GM12878 (cell line): ENCODE measurements around the gene NPBWR2. TPM values are rescaled to one million over a fixed set of nuclear protein-coding genes. Genes with fewer than 3 reads are reported as not detected.

Experiments used
- ATAC-seq: fragments of 200-7000 bp; cut with Tn5 transposase; 3 replicates; pipeline ENCODE4 v1.9.1; 2020; ENCODE audit warnings: mild to moderate bottlenecking, moderate library complexity
- BruUV-seq: library from RNA; stranded (reverse); fragments of 400-500 nt; replicated peaks from 2 replicates; lab custom pipeline; 2021; lab: Mats Ljungman, UMichigan
- CTCF ChIA-PET: fragments of 300-600 bp; sonication (Branson Sonifier 250); formaldehyde crosslinking; extraction: SDS; loops from one replicate; lab custom pipeline; 2021; ENCODE audit warnings: inconsistent platforms; lab: Yijun Ruan, JAX
- POLR2A ChIA-PET: fragments of 350-600 bp; formaldehyde crosslinking; extraction: SDS; loops from one replicate; lab custom pipeline; 2021; ENCODE audit warnings: inconsistent platforms; lab: Charles Lee
- RAD21 ChIA-PET: fragments of 300-600 bp; sonication (Branson Sonifier 250); formaldehyde crosslinking; loops from one replicate; lab custom pipeline; 2023; ENCODE audit warnings: antibody characterized with exemption; ENCODE audit not compliant: unreplicated experiment; lab: Charles Lee
- SMC1A ChIA-PET: fragments of 300-600 bp; sonication (Branson Sonifier 250); formaldehyde crosslinking; loops from one replicate; lab custom pipeline; 2023; ENCODE audit not compliant: unreplicated experiment, uncharacterized antibody; lab: Charles Lee
- DNase-seq: peaks from one replicate; pipeline ENCODE4 v3.0.0-alpha.2; 2011; ENCODE audit warnings: low read depth, low spot score
- FAIRE-seq: peaks from 3 replicates; lab custom pipeline; 2011; peaks lifted over from hg19 to GRCh38; lab: Jason Lieb, UNC
- H2AFZ ChIP-seq: 2 replicates; pipeline ENCODE4 v1.6.0; 2011; ENCODE audit warnings: low read depth, low read length, control low read depth; ENCODE audit not compliant: control insufficient read depth
- H3K27ac ChIP-seq: 2 replicates; pipeline ENCODE4 v1.5.1; 2011; ENCODE audit warnings: control low read depth; ENCODE audit not compliant: control insufficient read depth, insufficient read depth
- H3K27me3 ChIP-seq, 2 experiments: replicated peaks in 1 of 2; 2 replicates each; pipeline versions ENCODE4 v1.6.0 to v1.6.1; 2011; ENCODE audit warnings: low read length in 1 of 2; ENCODE audit not compliant: control insufficient read depth in 2 of 2, insufficient read depth in 2 of 2
- H3K36me3 ChIP-seq, 2 experiments: 2 replicates each; pipeline ENCODE4 v1.5.1; 2011; ENCODE audit warnings: low read length in 1 of 2; ENCODE audit not compliant: control insufficient read depth in 2 of 2, insufficient read depth in 2 of 2
- H3K4me1 ChIP-seq: 2 replicates; pipeline ENCODE4 v1.6.1; 2011; ENCODE audit warnings: mild to moderate bottlenecking, low read length, moderate library complexity, mixed read lengths; ENCODE audit not compliant: control insufficient read depth, insufficient read depth
- H3K4me2 ChIP-seq: 2 replicates; pipeline ENCODE4 v1.6.0; 2011; ENCODE audit warnings: control low read depth; ENCODE audit not compliant: control insufficient read depth, insufficient read depth
- H3K4me3 ChIP-seq: fragments of 200-600 bp; sonication (generic); 2 replicates; pipeline ENCODE4 v1.5.1; 2016
- H3K79me2 ChIP-seq: 2 replicates; pipeline ENCODE4 v1.6.0; 2011; ENCODE audit warnings: low read length; ENCODE audit not compliant: control insufficient read depth, insufficient read depth
- H3K9ac ChIP-seq: 2 replicates; pipeline ENCODE4 v1.8.0; 2011; ENCODE audit warnings: low read length, control low read depth, mixed read lengths; ENCODE audit not compliant: control insufficient read depth, insufficient read depth
- H3K9me3 ChIP-seq: replicated peaks from 3 replicates; pipeline ENCODE4 v1.5.1; 2011; ENCODE audit warnings: mild to moderate bottlenecking, low read length; ENCODE audit not compliant: control insufficient read depth, insufficient read depth
- H4K20me1 ChIP-seq: 2 replicates; pipeline ENCODE4 v1.6.0; 2011; ENCODE audit not compliant: control insufficient read depth, insufficient read depth
- DPF2 ChIP-seq: fragments of 450-650 bp; IDR thresholded peaks from 2 replicates; pipeline ENCODE4 v1.6.1; 2017; ENCODE audit warnings: mild to moderate bottlenecking
- ETV6 ChIP-seq, 2 experiments: fragments of 450-650 bp in 1 of 2; IDR thresholded peaks in 1 of 2; conservative IDR thresholded peaks in 1 of 2; 2 replicates each; pipeline ENCODE4 v1.6.1; 2014; ENCODE audit warnings: antibody characterized with exemption in 1 of 2, borderline replicate concordance in 1 of 2, low read depth in 1 of 2, mild to moderate bottlenecking in 1 of 2, moderate library complexity in 1 of 2
- GABPA ChIP-seq: IDR thresholded peaks from 2 replicates; pipeline ENCODE4 v1.6.1; 2014; ENCODE audit warnings: antibody characterized with exemption, low read depth, mild to moderate bottlenecking, inconsistent platforms
- JUNB ChIP-seq: IDR thresholded peaks from 2 replicates; pipeline ENCODE4 v1.6.1; 2016; ENCODE audit warnings: antibody characterized with exemption, mild to moderate bottlenecking
- LARP7 ChIP-seq: fragments of 450-650 bp; IDR thresholded peaks from 2 replicates; pipeline ENCODE4 v1.6.1; 2017; ENCODE audit warnings: mild to moderate bottlenecking
- MTA3 ChIP-seq: IDR thresholded peaks from 2 replicates; pipeline ENCODE4 v1.6.1; 2012; ENCODE audit warnings: low read length, inconsistent platforms, borderline replicate concordance
- MYB ChIP-seq: fragments of 150-350 bp; IDR thresholded peaks from 2 replicates; pipeline ENCODE4 v1.6.1; 2014; ENCODE audit warnings: mild to moderate bottlenecking, low read depth, low read length, borderline replicate concordance
- NFYB ChIP-seq: IDR thresholded peaks from 2 replicates; pipeline ENCODE4 v1.6.1; 2011; ENCODE audit warnings: low read depth, mild to moderate bottlenecking, low read length, improper control_type of control experiment, moderate library complexity; ENCODE audit not compliant: insufficient read depth
- POU2F2 ChIP-seq: IDR thresholded peaks from 3 replicates; pipeline ENCODE4 v1.6.1; 2011; ENCODE audit warnings: low read depth, mild to moderate bottlenecking, low read length, borderline replicate concordance
- SUPT20H ChIP-seq: IDR thresholded peaks from 2 replicates; pipeline ENCODE4 v1.6.1; 2011; ENCODE audit warnings: low read depth, mild to moderate bottlenecking, low read length, moderate library complexity, borderline replicate concordance; ENCODE audit not compliant: control insufficient read depth
- TAF1 ChIP-seq: IDR thresholded peaks from 2 replicates; pipeline ENCODE4 v1.6.1; 2011; ENCODE audit warnings: mild to moderate bottlenecking, low read depth, low read length, borderline replicate concordance
- WGBS: methylation state at CpG from one replicate; pipeline ENCODE4 v1.1.6; 2016; ENCODE audit warnings: low lambda C conversion rate; ENCODE audit not compliant: insufficient replicate concordance, insufficient coverage; ENCODE audit errors: missing lambda C conversion rate; 5-methylcytosine and 5-hydroxymethylcytosine counted together
- in situ Hi-C: fragments of 300-500 bp; cut with MboI; formaldehyde crosslinking; loops from 9 replicates; pipeline ENCODE4 v1.14.3; 2018; ENCODE audit warnings: mixed read lengths
- intact Hi-C: fragments of 100-400 bp; cut with micrococcal nuclease; formaldehyde crosslinking; loops from one replicate; pipeline ENCODE4 v1.14.2; 2022; ENCODE audit not compliant: unreplicated experiment
- polyA plus RNA-seq, 11 experiments: library from polyadenylated mRNA; depleted of rRNA in 4 of 11; unstranded in 6 of 11; stranded (reverse) in 5 of 11; fragments of >200 nt; fragmentation: Nextera tagmentation in 4 of 11; fragmentation: Illumina TruSeq in 1 of 11; extraction: Ambion mirVana in 4 of 11; extraction: Trizol in 1 of 11; gene quantifications; 1 replicate in 1 of 11; 2 replicates in 10 of 11; pipeline versions ENCODE4 v1.2.1 to v1.2.3, GENCODE V29; 2011 to 2016; ENCODE audit warnings: inconsistent platforms in 2 of 11, missing spikeins in 2 of 11, low read depth in 1 of 11
- total RNA-seq, 4 experiments: library from RNA; depleted of rRNA in 3 of 4; stranded (reverse); fragments of >200 nt in 3 of 4; fragmentation: Illumina TruSeq in 1 of 4; extraction: Trizol in 1 of 4; gene quantifications; 2 replicates each; pipeline versions ENCODE4 v1.2.1 to v1.2.3, GENCODE V29; 2013 to 2021
- TF ChIP-seq, protein P1 (sequence below): fragments of 450-650 bp; IDR thresholded peaks from 2 replicates; pipeline ENCODE4 v1.6.1; 2017; ENCODE audit warnings: mild to moderate bottlenecking
- TF ChIP-seq, protein P2 (sequence below): fragments of 450-650 bp; IDR thresholded peaks from 2 replicates; pipeline ENCODE4 v1.6.1; 2017; ENCODE audit warnings: antibody characterized with exemption, mild to moderate bottlenecking, moderate library complexity
- TF ChIP-seq, protein P3 (sequence below), 3 experiments: IDR thresholded peaks in 2 of 3; conservative IDR thresholded peaks in 1 of 3; 2 replicates each; pipeline ENCODE4 v1.5.1; 2011; ENCODE audit warnings: low read depth in 3 of 3, low read length in 3 of 3, mild to moderate bottlenecking in 3 of 3, control low read depth in 2 of 3, moderate library complexity in 2 of 3, inconsistent platforms in 1 of 3, mixed read lengths in 1 of 3; ENCODE audit not compliant: control insufficient read depth in 2 of 3, insufficient read depth in 1 of 3; ENCODE audit errors: extremely low read depth in 1 of 3
- TF ChIP-seq, protein P4 (sequence below): IDR thresholded peaks from 2 replicates; pipeline ENCODE4 v1.6.1; 2011; ENCODE audit warnings: borderline replicate concordance, low read depth, mild to moderate bottlenecking, moderate library complexity, mixed read lengths, low read length; ENCODE audit not compliant: insufficient read depth; ENCODE audit errors: extremely low read length

The NPBWR2 gene
- total and polyA plus RNA-seq, 10 of the 15 experiments (the other 5 are each of a cell fraction or from before 2014, with no cell fraction given): not detected

DNA sequence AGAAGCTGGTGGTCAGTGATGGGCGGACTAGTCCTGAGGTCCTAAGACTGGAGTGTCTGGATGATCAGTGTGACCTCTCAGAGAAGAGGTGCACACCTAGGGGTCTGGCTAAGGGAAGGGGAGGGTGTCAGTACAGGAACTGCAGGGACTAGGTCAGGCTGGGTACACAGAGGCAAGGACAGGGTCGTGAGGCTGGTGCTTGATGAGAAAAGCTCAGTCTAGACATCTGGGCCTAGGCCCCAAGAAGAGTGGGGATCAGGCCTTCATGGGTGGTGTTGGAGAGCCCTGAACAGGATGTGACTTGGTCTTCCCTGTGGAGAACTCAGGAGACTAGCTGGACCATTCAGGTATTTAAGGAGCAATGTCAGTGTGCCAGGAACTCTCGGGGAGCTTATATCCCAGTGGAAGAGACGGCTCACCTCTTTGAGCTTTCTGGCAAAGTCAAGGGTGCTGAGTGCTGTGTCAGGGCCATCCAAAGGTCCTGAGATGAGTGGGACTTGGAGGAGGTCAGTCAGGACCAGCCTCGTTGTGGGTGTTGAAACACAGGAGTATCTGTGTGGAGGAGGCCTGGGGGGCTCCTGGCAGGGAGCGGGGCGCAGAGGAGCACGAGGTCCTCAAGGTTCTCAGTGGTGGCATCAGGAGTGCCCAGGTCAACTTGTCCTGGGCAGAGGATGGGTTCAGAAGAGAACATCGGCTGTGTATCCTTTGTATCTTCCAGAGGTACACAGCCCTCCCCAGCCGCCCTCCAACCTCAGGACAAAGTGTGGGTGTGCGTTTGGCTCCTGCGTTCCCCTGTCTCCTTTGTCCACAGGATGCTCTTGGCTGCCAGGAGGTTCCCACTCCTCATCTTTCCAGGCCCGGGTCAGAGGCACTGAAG lies 43.6 kb upstream of the NPBWR2 start:
- H3K4me3 ChIP-seq: no peak overlapping the region
- no peaks in the 10 kb centered on the region for H3K36me3 ChIP-seq
- H3K27ac ChIP-seq: no peak overlapping the region
- ChIA-PET RAD21 (no interaction called here), POLR2A (no interaction called here), SMC1A (no interaction called here), CTCF (no interaction called here)
- no peak overlapping the region for H3K4me2 ChIP-seq
- BruUV-seq: no TSS peak
- H4K20me1 ChIP-seq: no peaks in the 10 kb centered on the region
- H3K9ac ChIP-seq: no peak overlapping the region
- no peaks in the 10 kb centered on the region for H3K27me3 ChIP-seq
- WGBS: 24% methylated on average over 13 of the region's 13 CpGs
- intact Hi-C loops (no loop called here), in situ Hi-C loops (no loop called here)
- H3K4me1 ChIP-seq: no peaks in the 10 kb centered on the region
- no peaks in the 10 kb centered on the region; the same call in 2 of the 3 replicates for H3K9me3 ChIP-seq
- no peak overlapping the region for H2AFZ ChIP-seq
- ATAC-seq: no peak
- H3K79me2 ChIP-seq: no peaks in the 10 kb centered on the region
- FAIRE-seq: no peak
- DNase-seq: no peak
- TF ChIP-seq MTA3 (no peak), ETV6 (conservative IDR thresholded peaks at IDR 0.05 in 1 of 2, IDR thresholded peaks at IDR 0.05 in 1 of 2; ENCODE audit: borderline replicate concordance in 1 of 2, low read depth in 1 of 2) (no peak), DPF2 (no peak), POU2F2 (no peak), NFYB (no peak), GABPA (no peak), MYB (no peak), LARP7 (no peak), SUPT20H (no peak), TAF1 (no peak), JUNB (no peak)
- TF ChIP-seq, protein P1, sequence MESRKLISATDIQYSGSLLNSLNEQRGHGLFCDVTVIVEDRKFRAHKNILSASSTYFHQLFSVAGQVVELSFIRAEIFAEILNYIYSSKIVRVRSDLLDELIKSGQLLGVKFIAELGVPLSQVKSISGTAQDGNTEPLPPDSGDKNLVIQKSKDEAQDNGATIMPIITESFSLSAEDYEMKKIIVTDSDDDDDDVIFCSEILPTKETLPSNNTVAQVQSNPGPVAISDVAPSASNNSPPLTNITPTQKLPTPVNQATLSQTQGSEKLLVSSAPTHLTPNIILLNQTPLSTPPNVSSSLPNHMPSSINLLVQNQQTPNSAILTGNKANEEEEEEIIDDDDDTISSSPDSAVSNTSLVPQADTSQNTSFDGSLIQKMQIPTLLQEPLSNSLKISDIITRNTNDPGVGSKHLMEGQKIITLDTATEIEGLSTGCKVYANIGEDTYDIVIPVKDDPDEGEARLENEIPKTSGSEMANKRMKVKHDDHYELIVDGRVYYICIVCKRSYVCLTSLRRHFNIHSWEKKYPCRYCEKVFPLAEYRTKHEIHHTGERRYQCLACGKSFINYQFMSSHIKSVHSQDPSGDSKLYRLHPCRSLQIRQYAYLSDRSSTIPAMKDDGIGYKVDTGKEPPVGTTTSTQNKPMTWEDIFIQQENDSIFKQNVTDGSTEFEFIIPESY: no peak
- TF ChIP-seq, protein P2, sequence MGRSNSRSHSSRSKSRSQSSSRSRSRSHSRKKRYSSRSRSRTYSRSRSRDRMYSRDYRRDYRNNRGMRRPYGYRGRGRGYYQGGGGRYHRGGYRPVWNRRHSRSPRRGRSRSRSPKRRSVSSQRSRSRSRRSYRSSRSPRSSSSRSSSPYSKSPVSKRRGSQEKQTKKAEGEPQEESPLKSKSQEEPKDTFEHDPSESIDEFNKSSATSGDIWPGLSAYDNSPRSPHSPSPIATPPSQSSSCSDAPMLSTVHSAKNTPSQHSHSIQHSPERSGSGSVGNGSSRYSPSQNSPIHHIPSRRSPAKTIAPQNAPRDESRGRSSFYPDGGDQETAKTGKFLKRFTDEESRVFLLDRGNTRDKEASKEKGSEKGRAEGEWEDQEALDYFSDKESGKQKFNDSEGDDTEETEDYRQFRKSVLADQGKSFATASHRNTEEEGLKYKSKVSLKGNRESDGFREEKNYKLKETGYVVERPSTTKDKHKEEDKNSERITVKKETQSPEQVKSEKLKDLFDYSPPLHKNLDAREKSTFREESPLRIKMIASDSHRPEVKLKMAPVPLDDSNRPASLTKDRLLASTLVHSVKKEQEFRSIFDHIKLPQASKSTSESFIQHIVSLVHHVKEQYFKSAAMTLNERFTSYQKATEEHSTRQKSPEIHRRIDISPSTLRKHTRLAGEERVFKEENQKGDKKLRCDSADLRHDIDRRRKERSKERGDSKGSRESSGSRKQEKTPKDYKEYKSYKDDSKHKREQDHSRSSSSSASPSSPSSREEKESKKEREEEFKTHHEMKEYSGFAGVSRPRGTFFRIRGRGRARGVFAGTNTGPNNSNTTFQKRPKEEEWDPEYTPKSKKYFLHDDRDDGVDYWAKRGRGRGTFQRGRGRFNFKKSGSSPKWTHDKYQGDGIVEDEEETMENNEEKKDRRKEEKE: no peak
- TF ChIP-seq, protein P3, sequence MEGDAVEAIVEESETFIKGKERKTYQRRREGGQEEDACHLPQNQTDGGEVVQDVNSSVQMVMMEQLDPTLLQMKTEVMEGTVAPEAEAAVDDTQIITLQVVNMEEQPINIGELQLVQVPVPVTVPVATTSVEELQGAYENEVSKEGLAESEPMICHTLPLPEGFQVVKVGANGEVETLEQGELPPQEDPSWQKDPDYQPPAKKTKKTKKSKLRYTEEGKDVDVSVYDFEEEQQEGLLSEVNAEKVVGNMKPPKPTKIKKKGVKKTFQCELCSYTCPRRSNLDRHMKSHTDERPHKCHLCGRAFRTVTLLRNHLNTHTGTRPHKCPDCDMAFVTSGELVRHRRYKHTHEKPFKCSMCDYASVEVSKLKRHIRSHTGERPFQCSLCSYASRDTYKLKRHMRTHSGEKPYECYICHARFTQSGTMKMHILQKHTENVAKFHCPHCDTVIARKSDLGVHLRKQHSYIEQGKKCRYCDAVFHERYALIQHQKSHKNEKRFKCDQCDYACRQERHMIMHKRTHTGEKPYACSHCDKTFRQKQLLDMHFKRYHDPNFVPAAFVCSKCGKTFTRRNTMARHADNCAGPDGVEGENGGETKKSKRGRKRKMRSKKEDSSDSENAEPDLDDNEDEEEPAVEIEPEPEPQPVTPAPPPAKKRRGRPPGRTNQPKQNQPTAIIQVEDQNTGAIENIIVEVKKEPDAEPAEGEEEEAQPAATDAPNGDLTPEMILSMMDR (IDR thresholded peaks at IDR 0.05 in 2 of 3, conservative IDR thresholded peaks at IDR 0.05 in 1 of 3; ENCODE audit: control insufficient read depth in 2 of 3, extremely low read depth in 1 of 3, insufficient read depth in 1 of 3, low read depth in 3 of 3, low read length in 3 of 3): no peak
- TF ChIP-seq, protein P4, sequence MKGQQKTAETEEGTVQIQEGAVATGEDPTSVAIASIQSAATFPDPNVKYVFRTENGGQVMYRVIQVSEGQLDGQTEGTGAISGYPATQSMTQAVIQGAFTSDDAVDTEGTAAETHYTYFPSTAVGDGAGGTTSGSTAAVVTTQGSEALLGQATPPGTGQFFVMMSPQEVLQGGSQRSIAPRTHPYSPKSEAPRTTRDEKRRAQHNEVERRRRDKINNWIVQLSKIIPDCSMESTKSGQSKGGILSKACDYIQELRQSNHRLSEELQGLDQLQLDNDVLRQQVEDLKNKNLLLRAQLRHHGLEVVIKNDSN: no peak
